ENCODE measurements around the gene COPA.

GRCh38 chr1:160363951-160364735 is 21.1 kb upstream of the COPA start:
- TF ChIP-seq JUND (IDR thresholded peaks at IDR 0.05; ENCODE audit: low read depth, low read length): no peak
- TF ChIP-seq, protein P1, sequence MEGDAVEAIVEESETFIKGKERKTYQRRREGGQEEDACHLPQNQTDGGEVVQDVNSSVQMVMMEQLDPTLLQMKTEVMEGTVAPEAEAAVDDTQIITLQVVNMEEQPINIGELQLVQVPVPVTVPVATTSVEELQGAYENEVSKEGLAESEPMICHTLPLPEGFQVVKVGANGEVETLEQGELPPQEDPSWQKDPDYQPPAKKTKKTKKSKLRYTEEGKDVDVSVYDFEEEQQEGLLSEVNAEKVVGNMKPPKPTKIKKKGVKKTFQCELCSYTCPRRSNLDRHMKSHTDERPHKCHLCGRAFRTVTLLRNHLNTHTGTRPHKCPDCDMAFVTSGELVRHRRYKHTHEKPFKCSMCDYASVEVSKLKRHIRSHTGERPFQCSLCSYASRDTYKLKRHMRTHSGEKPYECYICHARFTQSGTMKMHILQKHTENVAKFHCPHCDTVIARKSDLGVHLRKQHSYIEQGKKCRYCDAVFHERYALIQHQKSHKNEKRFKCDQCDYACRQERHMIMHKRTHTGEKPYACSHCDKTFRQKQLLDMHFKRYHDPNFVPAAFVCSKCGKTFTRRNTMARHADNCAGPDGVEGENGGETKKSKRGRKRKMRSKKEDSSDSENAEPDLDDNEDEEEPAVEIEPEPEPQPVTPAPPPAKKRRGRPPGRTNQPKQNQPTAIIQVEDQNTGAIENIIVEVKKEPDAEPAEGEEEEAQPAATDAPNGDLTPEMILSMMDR (IDR thresholded peaks at IDR 0.05 in 2 of 3, conservative IDR thresholded peaks at IDR 0.05 in 1 of 3; ENCODE audit: control insufficient read depth in 2 of 3, extremely low read depth in 1 of 3, insufficient read depth in 1 of 3, low read depth in 3 of 3, low read length in 3 of 3): no peak
- no peak for TF ChIP-seq POLR2A (IDR thresholded peaks at IDR 0.05; ENCODE audit: low read depth, low read length)
- TF ChIP-seq CEBPB (IDR thresholded peaks at IDR 0.05; ENCODE audit: borderline replicate concordance in 1 of 2, low read depth in 2 of 2, low read length in 2 of 2): no peak
- no peak for TF ChIP-seq RBBP5 (conservative IDR thresholded peaks at IDR 0.05)
- TF ChIP-seq MXI1 (IDR thresholded peaks at IDR 0.05; ENCODE audit: low read depth, low read length): no peak
- TF ChIP-seq HDAC2 (IDR thresholded peaks at IDR 0.05): no peak
- TF ChIP-seq IRF4 (IDR thresholded peaks at IDR 0.05; ENCODE audit: low read depth, low read length): no peak
- no peak for TF ChIP-seq EP300 (IDR thresholded peaks at IDR 0.05; ENCODE audit: borderline replicate concordance in 1 of 2, control insufficient read depth in 1 of 2, low read depth in 2 of 2, low read length in 2 of 2)
- TF ChIP-seq MEF2B (IDR thresholded peaks at IDR 0.05; ENCODE audit: partially characterized antibody, poor library complexity, severe bottlenecking): no peak
- no peak for TF ChIP-seq CREM (IDR thresholded peaks at IDR 0.05; ENCODE audit: low read depth)

Measured in GM12878 (cell line).